AML-193 (cell line): Measurements from ENCODE around the gene PAQR7.

ENCODE experiments used
- DNase-seq, 2 experiments: peaks; one replicate each; lab custom pipeline; 2025; lab: John Stamatoyannopoulos, UW

Gene PAQR7

GRCh38 chr1:25902462-25902861, 27.0 kb upstream of the PAQR7 start:
- DNase-seq, result no peak

- no peak for DNase-seq
Observed at GRCh38 chr1:25900219-25900618, 24.7 kb upstream of the PAQR7 start.

GRCh38 chr1:25899792-25900191, 24.3 kb upstream of the PAQR7 start:
- DNase-seq, result no peak

- DNase-seq, result no peak
Observed at GRCh38 chr1:25898223-25899015, 22.9 kb upstream of the PAQR7 start.

- DNase-seq, result no peak
Observed at GRCh38 chr1:25897754-25898153, 22.2 kb upstream of the PAQR7 start.

GRCh38 chr1:25896266-25896665, 20.8 kb upstream of the PAQR7 start:
- no peak for DNase-seq

- peak; percentile 81 to 88 for DNase-seq
Observed at GRCh38 chr1:25895365-25895990, 20.0 kb upstream of the PAQR7 start.

- no peak for DNase-seq
Observed at GRCh38 chr1:25893116-25893515, 17.6 kb upstream of the PAQR7 start.

- no peak for DNase-seq
Observed at GRCh38 chr1:25891606-25892005, 16.1 kb upstream of the PAQR7 start.

GRCh38 chr1:25890239-25891034, 14.9 kb upstream of the PAQR7 start:
- DNase-seq, result no peak

- peak in 1 of 2 experiments; percentile 5 for DNase-seq
Observed at GRCh38 chr1:25889470-25889869, 14.0 kb upstream of the PAQR7 start.

GRCh38 chr1:25888426-25888987, 13.0 kb upstream of the PAQR7 start:
- DNase-seq, result no peak

- DNase-seq, result no peak
Observed at GRCh38 chr1:25885602-25886001, 10.1 kb upstream of the PAQR7 start.

GRCh38 chr1:25881266-25881665, 5.8 kb upstream of the PAQR7 start:
- no peak for DNase-seq

GRCh38 chr1:25880518-25880917, 5.0 kb upstream of the PAQR7 start:
- DNase-seq, result no peak

- DNase-seq, result no peak
Observed at GRCh38 chr1:25879675-25880074, 4.2 kb upstream of the PAQR7 start.

GRCh38 chr1:25878690-25879089, 3.2 kb upstream of the PAQR7 start:
- DNase-seq, result no peak

GRCh38 chr1:25877155-25877554, 1.6 kb upstream of the PAQR7 start:
- DNase-seq, result no peak

GRCh38 chr1:25876693-25877077, 1.2 kb upstream of the PAQR7 start:
- DNase-seq, result no peak

- no peak for DNase-seq
Observed at GRCh38 chr1:25875856-25876692, 566 bp upstream of the PAQR7 start.

- DNase-seq, result no peak
Observed at GRCh38 chr1:25874635-25875153, 814 bp downstream of the PAQR7 start.
